ENCODE data around the gene HSPA12A.

The HSPA12A gene

DNA sequence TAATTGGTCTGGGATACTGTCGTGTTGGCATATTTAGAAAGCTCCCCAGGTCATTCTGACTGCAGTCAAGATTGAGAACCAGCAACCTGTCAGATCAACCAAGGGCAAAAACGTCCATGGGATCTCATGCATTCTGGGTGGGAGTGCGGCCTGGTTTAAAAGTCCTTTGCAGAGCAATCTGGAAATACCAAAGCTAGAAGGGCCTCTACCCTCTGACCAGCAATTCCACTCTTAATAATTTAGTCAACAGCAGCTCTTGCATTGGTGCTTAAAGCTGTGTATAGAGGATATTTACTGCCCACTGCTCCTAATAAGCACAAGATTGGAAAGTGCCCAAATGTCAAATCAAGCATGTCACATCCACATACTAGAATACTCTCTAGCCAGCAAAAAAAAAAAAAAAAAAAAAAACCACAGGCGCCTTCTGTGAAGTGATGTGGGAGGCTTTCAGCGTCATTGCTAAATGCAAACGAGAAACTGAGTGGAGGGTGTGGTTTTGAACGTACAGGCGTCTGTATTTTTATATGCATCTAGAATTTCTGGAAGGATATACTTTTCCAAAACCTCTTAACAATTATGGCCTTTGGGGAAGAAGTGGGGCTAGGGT, 44.8 kb upstream of the HSPA12A start:
- Histone ChIP-seq H3K9me3 (ENCODE audit: control insufficient read depth, insufficient read depth, low read length) (no peaks in the 10 kb centered on the region), H3K79me2 (ENCODE audit: control insufficient read depth, low read length) (no peaks in the 10 kb centered on the region), H3K9me2 (replicated peaks; ENCODE audit: control insufficient read depth, low read length) (no peaks in the 10 kb centered on the region), H3K36me3 (ENCODE audit: control insufficient read depth, low read length) (no peaks in the 10 kb centered on the region), H3K27me3 (ENCODE audit: control insufficient read depth, low read length) (no peaks in the 10 kb centered on the region), H3K27ac (ENCODE audit: low read depth, low read length) (no peak overlapping the region), H3F3A (ENCODE audit: control insufficient read depth, insufficient read depth) (no peaks in the 10 kb centered on the region), H4K20me1 (ENCODE audit: control insufficient read depth, insufficient read depth, low read depth, low read length) (no peaks in the 10 kb centered on the region), H3K4me1 (ENCODE audit: control insufficient read depth, low read length) (no peaks in the 10 kb centered on the region), H3K4me2 (ENCODE audit: low read length) (no peak overlapping the region), H3K4me3 (ENCODE audit: low read length) (no peak overlapping the region)
- no peak for TF ChIP-seq EZH2phosphoT487 (IDR thresholded peaks at IDR 0.05; ENCODE audit: borderline replicate concordance, low read length)
- TF ChIP-seq, protein P1, sequence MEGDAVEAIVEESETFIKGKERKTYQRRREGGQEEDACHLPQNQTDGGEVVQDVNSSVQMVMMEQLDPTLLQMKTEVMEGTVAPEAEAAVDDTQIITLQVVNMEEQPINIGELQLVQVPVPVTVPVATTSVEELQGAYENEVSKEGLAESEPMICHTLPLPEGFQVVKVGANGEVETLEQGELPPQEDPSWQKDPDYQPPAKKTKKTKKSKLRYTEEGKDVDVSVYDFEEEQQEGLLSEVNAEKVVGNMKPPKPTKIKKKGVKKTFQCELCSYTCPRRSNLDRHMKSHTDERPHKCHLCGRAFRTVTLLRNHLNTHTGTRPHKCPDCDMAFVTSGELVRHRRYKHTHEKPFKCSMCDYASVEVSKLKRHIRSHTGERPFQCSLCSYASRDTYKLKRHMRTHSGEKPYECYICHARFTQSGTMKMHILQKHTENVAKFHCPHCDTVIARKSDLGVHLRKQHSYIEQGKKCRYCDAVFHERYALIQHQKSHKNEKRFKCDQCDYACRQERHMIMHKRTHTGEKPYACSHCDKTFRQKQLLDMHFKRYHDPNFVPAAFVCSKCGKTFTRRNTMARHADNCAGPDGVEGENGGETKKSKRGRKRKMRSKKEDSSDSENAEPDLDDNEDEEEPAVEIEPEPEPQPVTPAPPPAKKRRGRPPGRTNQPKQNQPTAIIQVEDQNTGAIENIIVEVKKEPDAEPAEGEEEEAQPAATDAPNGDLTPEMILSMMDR (IDR thresholded peaks at IDR 0.05; ENCODE audit: low read depth, low read length, poor library complexity, severe bottlenecking): no peak

DNA sequence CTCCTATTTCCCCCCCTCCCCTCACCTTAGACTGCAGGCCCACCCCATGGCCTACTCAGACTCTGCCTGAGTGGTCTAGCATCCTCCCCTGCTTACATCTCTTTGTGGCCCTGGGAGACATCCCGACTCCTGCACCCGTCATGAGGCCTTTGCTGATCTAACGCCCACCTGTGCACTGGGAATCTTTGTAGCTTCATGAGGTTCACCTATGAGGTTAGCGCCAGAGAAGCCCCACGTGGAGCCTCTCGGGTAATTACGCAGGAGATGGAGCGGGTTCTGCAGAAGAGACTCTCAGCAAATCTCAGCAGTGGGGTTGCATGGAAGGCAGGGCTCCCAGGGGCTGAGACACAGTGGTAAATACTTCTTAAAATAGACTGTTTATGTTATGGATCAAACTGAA, 43.5 kb upstream of the HSPA12A start:
- Histone ChIP-seq H3K79me2 (ENCODE audit: control insufficient read depth, low read length) (no peaks in the 10 kb centered on the region), H3K4me1 (ENCODE audit: control insufficient read depth, low read length) (no peaks in the 10 kb centered on the region), H3K27ac (ENCODE audit: low read depth, low read length) (no peak overlapping the region), H3K9me2 (replicated peaks; ENCODE audit: control insufficient read depth, low read length) (no peaks in the 10 kb centered on the region), H3F3A (ENCODE audit: control insufficient read depth, insufficient read depth) (no peaks in the 10 kb centered on the region), H3K9me3 (ENCODE audit: control insufficient read depth, insufficient read depth, low read length) (no peaks in the 10 kb centered on the region), H3K36me3 (ENCODE audit: control insufficient read depth, low read length) (no peaks in the 10 kb centered on the region), H3K4me2 (ENCODE audit: low read length) (no peak overlapping the region), H3K4me3 (ENCODE audit: low read length) (no peak overlapping the region), H4K20me1 (ENCODE audit: control insufficient read depth, insufficient read depth, low read depth, low read length) (no peaks in the 10 kb centered on the region), H3K27me3 (ENCODE audit: control insufficient read depth, low read length) (no peaks in the 10 kb centered on the region)
- TF ChIP-seq, protein P1 (IDR thresholded peaks at IDR 0.05; ENCODE audit: low read depth, low read length, poor library complexity, severe bottlenecking): no peak
- no peak for TF ChIP-seq EZH2phosphoT487 (IDR thresholded peaks at IDR 0.05; ENCODE audit: borderline replicate concordance, low read length)

DNA sequence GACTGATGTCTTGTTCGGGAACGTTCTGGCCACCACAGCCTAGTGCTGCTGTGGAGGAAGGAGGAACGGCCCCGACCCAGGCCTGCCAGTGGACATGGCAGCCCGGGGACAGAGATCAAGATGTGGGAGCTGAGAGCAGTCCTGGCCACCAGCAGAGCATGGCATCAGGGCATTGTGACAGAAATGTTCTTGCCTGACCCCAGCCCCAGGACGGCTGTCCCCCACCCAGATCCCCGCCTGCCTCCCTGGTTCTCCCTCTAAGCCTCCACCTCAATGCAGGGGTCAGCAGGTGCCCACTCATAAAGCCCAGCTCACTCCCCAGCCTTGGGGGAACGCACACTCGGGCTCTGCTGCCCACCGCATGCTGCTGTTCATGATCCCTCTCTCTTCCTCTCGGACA, 42.9 kb upstream of the HSPA12A start:
- no peaks in the 10 kb centered on the region for H3K79me2 ChIP-seq (ENCODE audit: control insufficient read depth, low read length)

More for the DNA sequence above, 42.9 kb upstream of the HSPA12A start:
- Histone ChIP-seq H3F3A (ENCODE audit: control insufficient read depth, insufficient read depth) (no peaks in the 10 kb centered on the region), H3K4me2 (ENCODE audit: low read length) (no peak overlapping the region), H4K20me1 (ENCODE audit: control insufficient read depth, insufficient read depth, low read depth, low read length) (no peaks in the 10 kb centered on the region), H3K4me3 (ENCODE audit: low read length) (no peak overlapping the region), H3K36me3 (ENCODE audit: control insufficient read depth, low read length) (no peaks in the 10 kb centered on the region), H3K4me1 (ENCODE audit: control insufficient read depth, low read length) (no peaks in the 10 kb centered on the region), H3K9me2 (replicated peaks; ENCODE audit: control insufficient read depth, low read length) (no peaks in the 10 kb centered on the region), H3K9me3 (ENCODE audit: control insufficient read depth, insufficient read depth, low read length) (no peaks in the 10 kb centered on the region), H3K27me3 (ENCODE audit: control insufficient read depth, low read length) (no peaks in the 10 kb centered on the region), H3K27ac (ENCODE audit: low read depth, low read length) (no peak overlapping the region)
- TF ChIP-seq, protein P1 (IDR thresholded peaks at IDR 0.05; ENCODE audit: low read depth, low read length, poor library complexity, severe bottlenecking): no peak
- TF ChIP-seq EZH2phosphoT487 (IDR thresholded peaks at IDR 0.05; ENCODE audit: borderline replicate concordance, low read length): no peak

All from DOHH2 (cell line).